Cardiac fibroblast (primary cell): ENCODE results near the gene LY6G6F.

ENCODE experiments used
- DNase-seq, 2 donors: peaks; one replicate each; pipeline versions ENCODE4 v3.0.0 to v3.0.0-alpha.2; 2010; ENCODE audit warnings: low read depth in 2 of 2
- H3K4me3 ChIP-seq, 2 donors: replicated peaks in 1 of 2; 1 replicate in 1 of 2; 2 replicates in 1 of 2; pipeline ENCODE4 v1.5.1; 2011; ENCODE audit warnings: low read depth in 2 of 2, low read length in 2 of 2, mild to moderate bottlenecking in 2 of 2, moderate library complexity in 1 of 2
- TF ChIP-seq, protein P1 (sequence below): IDR thresholded peaks from one replicate; pipeline ENCODE4 v1.5.1; 2011; ENCODE audit warnings: low read depth, mild to moderate bottlenecking, low read length, inconsistent platforms

Gene LY6G6F

DNA sequence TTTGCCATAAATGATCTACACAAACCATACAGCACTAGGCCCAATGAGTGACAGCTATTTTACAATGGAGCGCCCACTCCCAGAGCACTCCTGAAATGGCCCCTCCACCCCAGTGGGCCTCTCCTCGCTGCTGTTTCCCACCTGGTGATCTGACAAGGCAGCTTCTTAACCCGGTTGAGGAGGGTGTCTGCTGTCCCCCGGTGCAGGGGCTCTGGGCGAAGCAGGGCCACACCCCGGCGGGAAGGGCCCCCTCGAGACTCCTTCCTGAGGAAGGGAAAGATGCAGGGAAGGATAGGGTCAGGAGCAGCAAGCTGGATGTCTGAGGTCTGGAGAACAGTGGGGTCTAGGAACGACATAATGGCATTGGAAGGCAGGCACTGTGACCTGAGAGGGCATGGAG, 13.8 kb upstream of the LY6G6F start:
- TF ChIP-seq, protein P1, sequence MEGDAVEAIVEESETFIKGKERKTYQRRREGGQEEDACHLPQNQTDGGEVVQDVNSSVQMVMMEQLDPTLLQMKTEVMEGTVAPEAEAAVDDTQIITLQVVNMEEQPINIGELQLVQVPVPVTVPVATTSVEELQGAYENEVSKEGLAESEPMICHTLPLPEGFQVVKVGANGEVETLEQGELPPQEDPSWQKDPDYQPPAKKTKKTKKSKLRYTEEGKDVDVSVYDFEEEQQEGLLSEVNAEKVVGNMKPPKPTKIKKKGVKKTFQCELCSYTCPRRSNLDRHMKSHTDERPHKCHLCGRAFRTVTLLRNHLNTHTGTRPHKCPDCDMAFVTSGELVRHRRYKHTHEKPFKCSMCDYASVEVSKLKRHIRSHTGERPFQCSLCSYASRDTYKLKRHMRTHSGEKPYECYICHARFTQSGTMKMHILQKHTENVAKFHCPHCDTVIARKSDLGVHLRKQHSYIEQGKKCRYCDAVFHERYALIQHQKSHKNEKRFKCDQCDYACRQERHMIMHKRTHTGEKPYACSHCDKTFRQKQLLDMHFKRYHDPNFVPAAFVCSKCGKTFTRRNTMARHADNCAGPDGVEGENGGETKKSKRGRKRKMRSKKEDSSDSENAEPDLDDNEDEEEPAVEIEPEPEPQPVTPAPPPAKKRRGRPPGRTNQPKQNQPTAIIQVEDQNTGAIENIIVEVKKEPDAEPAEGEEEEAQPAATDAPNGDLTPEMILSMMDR = no peak
- DNase-seq = no peak
- no peak overlapping the region for H3K4me3 ChIP-seq

- DNase-seq = no peak
These were observed 13.1 kb upstream of the LY6G6F start for GRCh38 chr6:31693535-31693934.

DNA sequence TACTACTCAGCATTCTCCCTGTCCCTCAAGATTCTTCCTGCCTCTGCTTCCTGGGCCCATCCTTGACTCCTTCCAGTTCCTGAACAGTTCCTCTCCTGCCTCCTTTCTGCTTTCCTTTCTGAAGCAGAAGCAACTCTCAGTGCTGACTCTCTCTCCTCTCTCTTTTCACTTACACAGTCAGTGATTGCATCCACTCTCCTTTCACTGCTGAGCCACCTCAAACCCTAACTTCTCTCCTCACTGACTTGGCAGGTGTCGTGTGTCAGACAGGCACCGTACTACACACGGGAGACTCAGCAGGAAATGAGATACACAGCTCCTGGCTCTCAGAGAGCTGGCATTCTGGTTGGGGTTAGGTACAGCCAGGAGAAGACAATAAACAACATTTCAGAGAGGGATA, 9.1 kb upstream of the LY6G6F start:
- DNase-seq = peak in 1 of 2 donors; percentile 13
- no peak overlapping the region for H3K4me3 ChIP-seq

More at GRCh38 chr6:31693535-31693934, 13.1 kb upstream of the LY6G6F start:
- TF ChIP-seq, protein P1 = no peak
- no peak overlapping the region for H3K4me3 ChIP-seq

DNA sequence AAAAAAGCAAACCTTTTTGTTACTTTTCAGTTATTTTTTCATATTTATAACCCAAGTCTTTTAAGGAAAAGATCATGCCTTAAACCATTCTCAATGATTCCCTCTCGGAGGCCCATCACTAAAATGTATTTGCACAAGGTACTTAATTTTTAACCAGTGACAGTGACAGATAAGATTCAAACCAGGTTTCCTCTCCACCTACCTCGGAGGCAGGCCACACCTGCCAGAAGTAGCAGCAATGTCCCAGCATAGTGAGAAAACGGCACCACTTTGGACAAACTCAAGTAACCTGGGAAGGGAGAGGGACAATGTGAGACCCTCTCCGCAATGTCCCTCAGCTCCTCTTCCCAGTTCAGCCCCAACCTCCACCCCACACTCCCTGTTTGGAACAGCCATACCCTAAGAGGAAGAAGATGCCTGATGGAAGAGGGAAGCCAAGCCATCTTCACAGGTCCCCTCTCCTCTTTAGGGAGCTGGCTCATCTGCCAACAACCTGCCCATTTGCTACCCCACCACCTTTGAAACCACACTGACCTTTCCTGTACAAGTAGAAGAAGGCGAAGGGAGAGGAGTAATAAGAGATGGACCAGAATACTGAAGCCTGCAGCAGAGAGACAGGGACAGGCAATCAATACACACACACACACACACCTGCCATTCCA, 5.8 kb upstream of the LY6G6F start:
- TF ChIP-seq, protein P1 = no peak
- no peak overlapping the region for H3K4me3 ChIP-seq
- DNase-seq = no peak

More for the DNA sequence above, 9.1 kb upstream of the LY6G6F start:
- TF ChIP-seq, protein P1 = no peak

DNA sequence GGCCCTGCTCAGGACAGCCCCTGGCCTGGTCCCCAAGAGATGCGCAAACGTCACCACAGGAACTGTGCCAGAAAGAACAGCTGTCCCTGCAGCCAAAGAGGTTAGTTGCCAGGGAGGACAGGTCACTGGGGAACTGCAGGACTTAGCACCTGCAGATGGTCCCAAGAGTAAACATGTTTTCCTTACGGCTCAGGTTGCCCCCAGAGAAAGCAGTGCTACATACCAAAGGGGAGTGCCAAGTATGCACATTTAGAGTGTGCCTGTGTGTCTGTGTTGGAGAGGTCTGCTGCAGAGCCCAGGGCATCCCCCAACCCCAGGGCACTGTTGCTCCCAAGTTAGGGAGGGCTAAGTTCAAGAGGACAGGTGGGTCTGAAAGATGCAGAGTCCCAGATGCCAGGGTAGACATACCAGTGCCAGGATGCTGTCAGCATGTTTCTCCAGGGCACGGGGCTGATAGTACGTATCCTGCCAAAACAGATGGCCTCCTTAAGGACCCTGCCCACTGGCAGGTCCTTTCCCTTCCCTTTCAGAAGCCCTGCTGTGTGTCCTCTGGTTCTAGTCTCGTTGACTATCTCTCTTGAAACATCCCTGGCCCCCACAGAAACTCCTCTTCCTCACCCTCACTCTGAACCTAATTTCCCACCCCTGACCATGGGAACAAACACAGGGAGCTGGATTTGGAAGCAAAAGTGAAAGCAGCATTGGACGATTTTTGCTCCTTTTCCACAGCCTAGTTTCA, 4.8 kb upstream of the LY6G6F start:
- peak overlapping the region; percentile 86 to 93 for H3K4me3 ChIP-seq
- TF ChIP-seq, protein P1 = no peak
- peak in 1 of 2 donors; percentile 33 for DNase-seq

GRCh38 chr6:31702405-31702818, 4.3 kb upstream of the LY6G6F start:
- TF ChIP-seq, protein P1 = no peak
- peak in 1 of 2 donors; percentile 24 for DNase-seq
- H3K4me3 ChIP-seq = peak overlapping the region; percentile 86 to 93
